Breast epithelium (tissue), 3 donors: ENCODE results near the gene MYH7.

Source experiments
- CTCF ChIP-seq, 3 donors: fragments of 450-650 bp; IDR thresholded peaks; one replicate each; pipeline ENCODE4 v1.5.1; 2016 to 2017; ENCODE audit warnings: antibody characterized with exemption in 3 of 3, mild to moderate bottlenecking in 3 of 3, moderate library complexity in 3 of 3
- POLR2A ChIP-seq: fragments of 450-650 bp; IDR thresholded peaks from one replicate; pipeline ENCODE4 v1.6.1; 2016; ENCODE audit warnings: antibody characterized with exemption, mild to moderate bottlenecking, moderate library complexity
- POLR2AphosphoS5 ChIP-seq, 3 donors: sonication (generic); formaldehyde crosslinking; IDR thresholded peaks; one replicate each; pipeline ENCODE4 v1.6.1; 2017; ENCODE audit warnings: antibody characterized with exemption in 3 of 3

GRCh38 chr14:23434488-23435222 lies 805 bp downstream of the MYH7 start:
- TF ChIP-seq POLR2AphosphoS5 (IDR thresholded peaks at IDR 0.05) (no peak), CTCF (IDR thresholded peaks at IDR 0.05) (no peak), POLR2A (no peak)
